Fibroblast of lung (primary cell): ENCODE data around the gene TLN1. TPM values are rescaled to one million over a fixed set of nuclear protein-coding genes. Genes with fewer than 3 reads are reported as not detected.

Source experiments
- DNase-seq, 2 donors: peaks; one replicate each; pipeline versions ENCODE4 v3.0.0 to v3.0.0-alpha.2; 2010; ENCODE audit warnings: low read depth in 2 of 2
- H2AFZ ChIP-seq: 2 replicates; pipeline ENCODE4 v1.5.1; 2012; ENCODE audit warnings: low read length, control low read depth, inconsistent platforms
- H3K27ac ChIP-seq: 2 replicates; pipeline ENCODE4 v1.5.1; 2011; ENCODE audit warnings: low read length, control low read depth; ENCODE audit not compliant: insufficient read depth
- H3K27me3 ChIP-seq: 2 replicates; pipeline ENCODE4 v1.5.1; 2011; ENCODE audit warnings: mild to moderate bottlenecking, low read length; ENCODE audit not compliant: control insufficient read depth, insufficient read depth
- H3K36me3 ChIP-seq: 2 replicates; pipeline ENCODE4 v1.5.1; 2011; ENCODE audit warnings: low read length; ENCODE audit not compliant: control insufficient read depth, insufficient read depth
- H3K4me1 ChIP-seq: 2 replicates; pipeline ENCODE4 v1.5.1; 2011; ENCODE audit warnings: low read length; ENCODE audit not compliant: control insufficient read depth, insufficient read depth; ENCODE audit errors: extremely low read depth
- H3K4me2 ChIP-seq: 2 replicates; pipeline ENCODE4 v1.5.1; 2011; ENCODE audit warnings: low read length, control low read depth; ENCODE audit not compliant: insufficient read depth; ENCODE audit errors: extremely low read depth
- H3K4me3 ChIP-seq, 4 experiments: fragments of 200-600 bp in 1 of 4; sonication (generic) in 1 of 4; replicated peaks in 1 of 4; 2 replicates each; pipeline ENCODE4 v1.5.1; 2011 to 2016; ENCODE audit warnings: low read length in 4 of 4, low read depth in 3 of 4, mild to moderate bottlenecking in 3 of 4, control low read depth in 2 of 4, inconsistent platforms in 1 of 4, mixed read lengths in 1 of 4; ENCODE audit not compliant: insufficient read depth in 1 of 4; ENCODE audit errors: control extremely low read depth in 1 of 4
- H3K79me2 ChIP-seq: 2 replicates; pipeline ENCODE4 v1.5.1; 2012; ENCODE audit warnings: mild to moderate bottlenecking, low read length, inconsistent platforms; ENCODE audit not compliant: control insufficient read depth, insufficient read depth
- H3K9ac ChIP-seq: 2 replicates; pipeline ENCODE4 v1.5.1; 2011; ENCODE audit warnings: mild to moderate bottlenecking, low read length, control low read depth; ENCODE audit not compliant: insufficient read depth
- H3K9me3 ChIP-seq: 2 replicates; pipeline ENCODE4 v1.5.1; 2012; ENCODE audit warnings: low read depth, low read length; ENCODE audit not compliant: control insufficient read depth, insufficient read depth
- H4K20me1 ChIP-seq: 2 replicates; pipeline ENCODE4 v1.5.1; 2011; ENCODE audit warnings: low read length; ENCODE audit not compliant: control insufficient read depth, insufficient read depth; ENCODE audit errors: extremely low read depth
- CTCF ChIP-seq, 2 donors: IDR thresholded peaks in 1 of 2; conservative IDR thresholded peaks in 1 of 2; 1 replicate in 1 of 2; 2 replicates in 1 of 2; pipeline ENCODE4 v1.5.1; 2011 to 2012; ENCODE audit warnings: low read length in 2 of 2, control low read depth in 1 of 2, inconsistent platforms in 1 of 2, low read depth in 1 of 2, mild to moderate bottlenecking in 1 of 2
- EZH2 ChIP-seq: IDR thresholded peaks from 2 replicates; pipeline ENCODE4 v1.5.1; 2012; ENCODE audit warnings: low read length, control low read depth, mild to moderate bottlenecking; ENCODE audit errors: missing control alignments
- polyA plus RNA-seq, 2 donors: library from polyadenylated mRNA; depleted of rRNA in 1 of 2; stranded (reverse) in 1 of 2; unstranded in 1 of 2; fragments of >200 nt; gene quantifications; 2 replicates each; pipeline ENCODE4 v1.2.1, GENCODE V29; 2011 to 2012; ENCODE audit warnings: missing spikeins in 1 of 2
- total RNA-seq: library from RNA; depleted of rRNA; stranded (reverse); fragments of >200 nt; gene quantifications from 2 replicates; pipeline ENCODE4 v1.2.1, GENCODE V29; 2014

The TLN1 gene
- total and polyA plus RNA-seq, 2 donors (not counting 1 experiment from before 2014, with no cell fraction given), result 214 to 405 TPM

- Histone ChIP-seq H3K9ac (no peak overlapping the region), H3K9me3 (no peaks in the 10 kb centered on the region), H3K79me2 (no peaks in the 10 kb centered on the region), H3K36me3 (no peaks in the 10 kb centered on the region), H3K27ac (no peak overlapping the region), H3K4me3 (no peak overlapping the region), H3K27me3 (peaks cover 11% of the 10 kb centered on the region), H4K20me1 (no peaks in the 10 kb centered on the region), H3K4me1 (no peaks in the 10 kb centered on the region), H3K4me2 (no peak overlapping the region), H2AFZ (no peak overlapping the region)
- TF ChIP-seq CTCF (conservative IDR thresholded peaks at IDR 0.05 in 1 of 2, IDR thresholded peaks at IDR 0.05 in 1 of 2; ENCODE audit: low read depth in 1 of 2, low read length in 2 of 2) (no peak), EZH2 (no peak)
- DNase-seq, result no peak
These were observed 39.9 kb upstream of the TLN1 start for GRCh38 chr9:35771943-35772342.

- H3K9ac ChIP-seq, result no peak overlapping the region
- H3K4me2 ChIP-seq, result no peak overlapping the region
- H3K36me3 ChIP-seq, result no peaks in the 10 kb centered on the region
- no peak overlapping the region for H3K4me3 ChIP-seq
- H3K9me3 ChIP-seq, result no peaks in the 10 kb centered on the region
- peaks cover 11% of the 10 kb centered on the region for H3K27me3 ChIP-seq
- H4K20me1 ChIP-seq, result no peaks in the 10 kb centered on the region
- DNase-seq, result peak in 1 of 2 donors; percentile 65
- H3K27ac ChIP-seq, result no peak overlapping the region
- no peaks in the 10 kb centered on the region for H3K4me1 ChIP-seq
- no peak for TF ChIP-seq EZH2
- TF ChIP-seq CTCF (conservative IDR thresholded peaks at IDR 0.05 in 1 of 2, IDR thresholded peaks at IDR 0.05 in 1 of 2; ENCODE audit: low read depth in 1 of 2, low read length in 2 of 2), result no peak
- no peak overlapping the region for H2AFZ ChIP-seq
- H3K79me2 ChIP-seq, result no peaks in the 10 kb centered on the region
These were observed 39.5 kb upstream of the TLN1 start for GRCh38 chr9:35771534-35771933.

GRCh38 chr9:35771075-35771433 lies 39.1 kb upstream of the TLN1 start:
- Histone ChIP-seq H3K27ac (no peak overlapping the region), H3K79me2 (no peaks in the 10 kb centered on the region), H2AFZ (no peak overlapping the region), H3K27me3 (peaks cover 11% of the 10 kb centered on the region), H3K4me2 (no peak overlapping the region), H3K4me3 (no peak overlapping the region), H4K20me1 (no peaks in the 10 kb centered on the region), H3K9me3 (no peaks in the 10 kb centered on the region), H3K9ac (no peak overlapping the region), H3K4me1 (no peaks in the 10 kb centered on the region), H3K36me3 (no peaks in the 10 kb centered on the region)
- no peak for DNase-seq
- no peak for TF ChIP-seq EZH2
- TF ChIP-seq CTCF (conservative IDR thresholded peaks at IDR 0.05 in 1 of 2, IDR thresholded peaks at IDR 0.05 in 1 of 2; ENCODE audit: low read depth in 1 of 2, low read length in 2 of 2), result no peak
